ENCODE results near the gene ARHGAP23.
"Not testable (repeated sequence)": the region's sequence is repeated elsewhere in the genome, so short reads cannot be mapped to it uniquely, and the experiment has no call there.

Gene ARHGAP23

GRCh38 chr17:38461683-38462082 lies 33.4 kb downstream of the ARHGAP23 start:
- DNase-seq (ENCODE audit: low read depth, low spot score), result no peak

- DNase-seq (ENCODE audit: low read depth, low spot score), result no peak
Measured at GRCh38 chr17:38463451-38463858, 35.2 kb downstream of the ARHGAP23 start.

GRCh38 chr17:38464251-38464722 lies 36.0 kb downstream of the ARHGAP23 start:
- DNase-seq (ENCODE audit: low read depth, low spot score), result no peak

- DNase-seq (ENCODE audit: low read depth, low spot score), result no peak
Measured at GRCh38 chr17:38464723-38465390, 36.6 kb downstream of the ARHGAP23 start.

- no peak for DNase-seq (ENCODE audit: low read depth, low spot score)
Measured at GRCh38 chr17:38465391-38466345, 37.4 kb downstream of the ARHGAP23 start.

GRCh38 chr17:38466346-38467315 lies 38.4 kb downstream of the ARHGAP23 start:
- DNase-seq (ENCODE audit: low read depth, low spot score), result no peak

- DNase-seq (ENCODE audit: low read depth, low spot score), result no peak
Measured at GRCh38 chr17:38467491-38467890, 39.2 kb downstream of the ARHGAP23 start.

GRCh38 chr17:38469875-38470274 lies 41.6 kb downstream of the ARHGAP23 start:
- no peak for DNase-seq (ENCODE audit: low read depth, low spot score)

- DNase-seq (ENCODE audit: low read depth, low spot score), result not testable (repeated sequence)
Measured at GRCh38 chr17:38471253-38471652, 43.0 kb downstream of the ARHGAP23 start.

- not testable (repeated sequence) for DNase-seq (ENCODE audit: low read depth, low spot score)
Measured at GRCh38 chr17:38474666-38475065, 46.4 kb downstream of the ARHGAP23 start.

GRCh38 chr17:38476549-38476948 lies 48.3 kb downstream of the ARHGAP23 start:
- no peak for DNase-seq (ENCODE audit: low read depth, low spot score)

GRCh38 chr17:38477417-38477816 lies 49.2 kb downstream of the ARHGAP23 start:
- not testable (repeated sequence) for DNase-seq (ENCODE audit: low read depth, low spot score)

GRCh38 chr17:38477951-38478350 lies 49.7 kb downstream of the ARHGAP23 start:
- not testable (repeated sequence) for DNase-seq (ENCODE audit: low read depth, low spot score)

- not testable (repeated sequence) for DNase-seq (ENCODE audit: low read depth, low spot score)
Measured at GRCh38 chr17:38478667-38479066, 50.4 kb downstream of the ARHGAP23 start.

- DNase-seq (ENCODE audit: low read depth, low spot score), result not testable (repeated sequence)
Measured at GRCh38 chr17:38482039-38482699, 53.9 kb downstream of the ARHGAP23 start.

GRCh38 chr17:38482700-38483043 lies 54.4 kb downstream of the ARHGAP23 start:
- not testable (repeated sequence) for DNase-seq (ENCODE audit: low read depth, low spot score)

GRCh38 chr17:38484242-38485145 lies 56.2 kb downstream of the ARHGAP23 start:
- DNase-seq (ENCODE audit: low read depth, low spot score), result not testable (repeated sequence)

- no peak for DNase-seq (ENCODE audit: low read depth, low spot score)
Measured at GRCh38 chr17:38485146-38485468, 56.8 kb downstream of the ARHGAP23 start.

- DNase-seq (ENCODE audit: low read depth, low spot score), result not testable (repeated sequence)
Measured at GRCh38 chr17:38485681-38486298, 57.5 kb downstream of the ARHGAP23 start.
